ENCODE data around the gene ETS2.

Gene ETS2

DNA sequence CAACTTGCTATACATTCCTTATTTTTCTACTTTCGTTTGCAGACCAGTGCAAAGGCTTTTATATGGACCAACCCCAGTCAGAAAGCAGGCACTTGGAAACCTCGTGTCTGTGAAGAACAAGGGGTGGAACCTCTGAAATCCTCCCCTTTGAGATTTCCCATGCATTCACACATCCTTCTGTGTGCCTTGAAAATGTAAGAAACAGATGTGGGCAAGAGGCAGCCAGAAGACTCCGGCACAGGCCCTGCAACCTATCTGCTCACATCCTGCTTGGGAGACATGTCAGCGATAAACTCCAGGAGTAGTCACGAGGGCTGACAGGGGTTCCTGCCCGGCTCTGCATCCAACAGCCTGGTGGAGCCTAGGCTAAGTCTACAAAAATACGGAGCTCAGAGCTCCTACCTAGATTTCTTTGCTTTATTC lies 42.5 kb downstream of the ETS2 start:
- Histone ChIP-seq H3K36me3 (ENCODE audit: control insufficient read depth, insufficient read depth, low read length) (no peaks in the 10 kb centered on the region), H3K9ac (ENCODE audit: low read depth, low read length) (no peak overlapping the region), H3K4me3 (ENCODE audit: low read depth, low read length) (no peak overlapping the region), H3K27me3 (ENCODE audit: control insufficient read depth, insufficient read depth, low read length) (no peaks in the 10 kb centered on the region), H3K4me1 (ENCODE audit: control insufficient read depth, insufficient read depth, low read length) (no peaks in the 10 kb centered on the region), H3K9me3 (ENCODE audit: control insufficient read depth, insufficient read depth, low read length) (no peaks in the 10 kb centered on the region)

DNA sequence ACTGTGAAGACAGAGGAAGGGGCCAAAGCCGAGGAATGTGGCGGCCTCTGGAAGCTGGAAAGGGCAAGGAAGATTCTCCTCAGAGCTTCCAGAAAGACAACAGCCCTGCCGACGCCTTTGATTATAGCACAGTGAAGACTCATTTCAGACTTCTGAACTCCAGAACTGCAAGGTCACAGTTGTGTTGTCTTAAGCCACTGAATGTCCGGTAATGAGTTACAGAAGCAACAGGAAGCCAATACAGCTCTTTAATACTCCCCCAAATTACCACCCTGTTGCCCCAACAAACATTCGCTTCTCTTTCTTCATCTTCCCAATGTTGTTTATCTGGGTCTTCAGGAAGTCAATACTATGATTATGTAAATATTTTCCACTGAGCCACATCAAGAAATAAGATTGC lies 44.0 kb downstream of the ETS2 start:
- Histone ChIP-seq H3K4me1 (ENCODE audit: control insufficient read depth, insufficient read depth, low read length) (no peaks in the 10 kb centered on the region), H3K9ac (ENCODE audit: low read depth, low read length) (no peak overlapping the region), H3K4me3 (ENCODE audit: low read depth, low read length) (no peak overlapping the region), H3K9me3 (ENCODE audit: control insufficient read depth, insufficient read depth, low read length) (no peaks in the 10 kb centered on the region), H3K36me3 (ENCODE audit: control insufficient read depth, insufficient read depth, low read length) (no peaks in the 10 kb centered on the region), H3K27me3 (ENCODE audit: control insufficient read depth, insufficient read depth, low read length) (no peaks in the 10 kb centered on the region)

DNA sequence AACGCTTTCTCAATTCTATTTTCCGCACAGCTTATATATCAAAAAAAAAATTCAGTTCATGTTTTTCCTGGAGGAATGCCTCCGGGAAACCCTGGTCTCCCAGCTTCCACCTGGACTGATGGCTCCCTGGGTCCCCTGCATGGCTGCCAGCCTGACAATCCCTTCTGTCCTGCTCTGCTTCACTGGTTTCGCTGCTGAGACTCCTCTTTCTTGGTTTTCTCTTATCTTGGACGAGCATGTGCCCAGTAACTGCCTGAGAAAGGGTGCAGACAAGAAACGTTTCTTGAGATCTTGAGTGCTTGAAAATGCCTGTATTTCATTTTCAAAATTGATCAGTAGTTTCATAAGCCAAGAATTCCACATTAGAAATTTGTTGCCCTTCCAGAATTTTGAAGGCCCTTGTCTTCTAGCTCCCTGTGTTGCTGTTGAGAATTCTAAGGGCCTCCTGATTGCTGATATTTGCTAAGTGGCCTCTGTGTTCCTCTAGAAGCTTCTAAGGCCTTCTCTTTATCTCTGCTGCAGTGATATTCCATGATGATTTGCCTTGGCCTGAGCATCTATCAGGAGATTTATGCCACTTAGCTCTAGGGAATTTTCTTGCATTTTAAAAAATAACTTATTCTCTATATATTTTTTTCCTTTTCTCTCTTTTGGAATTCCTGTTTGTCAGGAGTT lies 44.7 kb downstream of the ETS2 start:
- no peak overlapping the region for H3K4me3 ChIP-seq (ENCODE audit: low read depth, low read length)
- H3K36me3 ChIP-seq (ENCODE audit: control insufficient read depth, insufficient read depth, low read length) = no peaks in the 10 kb centered on the region
- no peaks in the 10 kb centered on the region for H3K4me1 ChIP-seq (ENCODE audit: control insufficient read depth, insufficient read depth, low read length)
- no peaks in the 10 kb centered on the region for H3K9me3 ChIP-seq (ENCODE audit: control insufficient read depth, insufficient read depth, low read length)
- no peak overlapping the region for H3K9ac ChIP-seq (ENCODE audit: low read depth, low read length)
- no peaks in the 10 kb centered on the region for H3K27me3 ChIP-seq (ENCODE audit: control insufficient read depth, insufficient read depth, low read length)

DNA sequence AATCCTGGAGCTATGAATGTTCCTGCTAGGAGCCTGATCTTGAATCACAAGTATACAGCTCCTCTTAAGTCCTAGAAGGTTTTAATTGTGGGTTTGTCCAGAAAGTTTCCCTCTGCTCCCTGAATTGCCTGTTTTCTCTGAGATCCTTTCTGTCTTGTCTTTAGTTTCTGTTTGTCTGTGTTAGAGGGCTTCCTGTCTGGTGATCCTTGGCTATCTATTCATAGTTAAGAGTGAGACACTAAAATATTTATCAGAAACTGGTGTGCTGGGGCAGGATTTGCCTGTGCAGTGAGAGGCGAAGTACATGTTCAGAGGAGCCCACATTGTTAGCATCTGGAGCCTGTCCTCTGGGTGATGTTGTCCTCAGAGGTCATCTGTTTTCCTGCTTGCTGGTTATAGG lies 45.4 kb downstream of the ETS2 start:
- no peaks in the 10 kb centered on the region for H3K4me1 ChIP-seq (ENCODE audit: control insufficient read depth, insufficient read depth, low read length)
- no peak overlapping the region for H3K9ac ChIP-seq (ENCODE audit: low read depth, low read length)
- no peaks in the 10 kb centered on the region for H3K9me3 ChIP-seq (ENCODE audit: control insufficient read depth, insufficient read depth, low read length)
- no peak overlapping the region for H3K4me3 ChIP-seq (ENCODE audit: low read depth, low read length)
- H3K36me3 ChIP-seq (ENCODE audit: control insufficient read depth, insufficient read depth, low read length) = no peaks in the 10 kb centered on the region
- no peaks in the 10 kb centered on the region for H3K27me3 ChIP-seq (ENCODE audit: control insufficient read depth, insufficient read depth, low read length)

DNA sequence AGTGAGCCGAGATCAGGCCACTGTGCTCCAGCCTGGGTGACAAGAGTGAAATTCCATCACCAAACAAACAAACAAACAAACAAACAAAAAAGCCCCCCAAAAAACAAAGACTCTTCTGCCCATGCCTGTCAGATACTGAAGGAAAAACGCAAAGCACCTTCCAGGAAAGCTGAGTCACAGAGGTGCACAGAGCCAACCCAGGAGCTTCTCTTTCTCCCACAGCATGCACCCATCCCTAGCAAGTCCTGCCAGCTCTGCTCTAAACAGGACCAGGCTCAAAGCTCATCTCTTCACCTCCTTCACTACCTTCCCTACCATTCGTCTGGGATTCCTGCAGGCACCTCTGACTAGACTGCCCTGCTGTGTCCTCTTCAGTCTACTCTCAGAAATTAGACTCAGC lies 46.5 kb downstream of the ETS2 start:
- Histone ChIP-seq H3K4me1 (ENCODE audit: control insufficient read depth, insufficient read depth, low read length) (no peaks in the 10 kb centered on the region), H3K9ac (ENCODE audit: low read depth, low read length) (no peak overlapping the region), H3K36me3 (ENCODE audit: control insufficient read depth, insufficient read depth, low read length) (no peaks in the 10 kb centered on the region), H3K27me3 (ENCODE audit: control insufficient read depth, insufficient read depth, low read length) (no peaks in the 10 kb centered on the region), H3K4me3 (ENCODE audit: low read depth, low read length) (no peak overlapping the region), H3K9me3 (ENCODE audit: control insufficient read depth, insufficient read depth, low read length) (no peaks in the 10 kb centered on the region)

DNA sequence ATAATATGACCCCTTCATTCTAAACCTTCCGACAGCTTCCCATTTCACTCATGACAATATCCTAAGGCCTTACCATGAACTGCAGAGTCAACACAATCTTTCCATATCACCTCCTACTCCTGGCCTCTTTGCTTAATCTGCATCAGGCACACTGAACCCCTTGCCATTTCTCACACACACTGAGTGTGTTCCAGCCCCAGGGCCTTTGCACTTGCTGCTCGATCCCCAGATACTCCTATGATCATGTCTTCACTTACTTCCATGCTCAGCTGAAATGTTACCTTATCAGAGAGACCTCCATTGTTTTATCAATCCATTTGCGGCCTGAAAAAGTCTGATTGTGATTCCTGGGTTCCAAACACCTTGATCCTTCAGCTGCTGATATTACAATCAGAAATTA lies 47.0 kb downstream of the ETS2 start:
- H3K4me1 ChIP-seq (ENCODE audit: control insufficient read depth, insufficient read depth, low read length) = no peaks in the 10 kb centered on the region
- H3K4me3 ChIP-seq (ENCODE audit: low read depth, low read length) = no peak overlapping the region
- H3K27me3 ChIP-seq (ENCODE audit: control insufficient read depth, insufficient read depth, low read length) = no peaks in the 10 kb centered on the region
- H3K36me3 ChIP-seq (ENCODE audit: control insufficient read depth, insufficient read depth, low read length) = no peaks in the 10 kb centered on the region
- H3K9ac ChIP-seq (ENCODE audit: low read depth, low read length) = no peak overlapping the region
- no peaks in the 10 kb centered on the region for H3K9me3 ChIP-seq (ENCODE audit: control insufficient read depth, insufficient read depth, low read length)

DNA sequence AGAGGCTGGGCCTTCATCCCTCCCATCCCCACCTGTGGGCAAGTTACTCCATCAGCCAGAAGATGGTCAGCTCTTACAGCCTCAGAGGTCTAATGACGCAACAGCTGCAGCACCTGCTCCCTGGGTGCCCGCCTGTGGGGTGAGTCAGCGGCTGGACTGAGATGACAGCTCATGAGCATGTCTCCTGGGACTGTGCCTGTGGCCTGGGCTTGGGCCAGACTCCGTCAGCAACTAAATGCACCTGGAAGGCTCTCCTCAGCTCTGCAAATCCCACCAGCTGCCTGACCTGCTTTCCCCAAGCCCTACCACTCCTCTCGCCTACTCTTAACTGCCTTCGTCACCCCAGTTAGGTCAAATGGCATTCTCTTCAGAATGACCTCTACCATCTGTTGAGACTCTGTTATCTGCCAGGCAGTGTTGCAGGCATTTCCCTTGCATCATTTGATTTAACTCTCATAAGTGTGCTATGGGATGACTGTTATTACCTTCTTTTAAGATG lies 47.7 kb downstream of the ETS2 start:
- Histone ChIP-seq H3K4me3 (ENCODE audit: low read depth, low read length) (no peak overlapping the region), H3K36me3 (ENCODE audit: control insufficient read depth, insufficient read depth, low read length) (no peaks in the 10 kb centered on the region), H3K9ac (ENCODE audit: low read depth, low read length) (no peak overlapping the region), H3K27me3 (ENCODE audit: control insufficient read depth, insufficient read depth, low read length) (no peaks in the 10 kb centered on the region), H3K9me3 (ENCODE audit: control insufficient read depth, insufficient read depth, low read length) (no peaks in the 10 kb centered on the region), H3K4me1 (ENCODE audit: control insufficient read depth, insufficient read depth, low read length) (no peaks in the 10 kb centered on the region)

DNA sequence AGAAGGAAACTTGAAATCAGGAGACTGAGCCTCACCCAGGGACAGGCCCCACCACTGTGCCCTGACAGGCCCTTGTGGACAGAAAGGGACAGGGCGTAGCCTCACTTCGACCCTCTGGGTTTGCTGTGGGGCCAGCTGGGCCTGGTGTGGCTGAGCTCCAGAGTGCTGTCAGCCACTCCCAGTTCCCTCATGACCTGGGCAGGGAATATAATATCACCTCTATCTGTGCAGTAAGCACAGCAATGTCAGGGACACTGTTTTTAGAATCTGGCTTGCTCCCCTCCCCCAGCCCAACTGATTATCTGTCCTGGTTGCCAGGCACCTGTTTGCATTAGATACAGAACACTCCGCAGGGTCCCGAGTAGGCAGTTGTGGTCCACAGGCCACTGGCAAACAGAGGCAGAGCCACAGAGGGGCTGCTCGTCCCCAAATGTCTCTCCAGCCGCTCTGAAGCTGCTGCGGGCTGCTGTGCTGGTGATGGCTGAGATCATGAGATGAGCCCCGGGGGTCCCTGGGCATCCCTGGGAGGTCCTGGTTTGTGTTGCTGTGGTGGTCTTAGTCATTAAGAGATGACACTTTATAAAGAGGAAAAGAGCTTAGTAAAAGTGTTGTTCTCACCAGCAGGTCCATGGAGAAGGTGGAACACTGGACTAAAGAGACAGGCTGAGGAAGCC lies 51.6 kb downstream of the ETS2 start:
- H3K4me1 ChIP-seq (ENCODE audit: control insufficient read depth, insufficient read depth, low read length) = no peaks in the 10 kb centered on the region
- no peaks in the 10 kb centered on the region for H3K36me3 ChIP-seq (ENCODE audit: control insufficient read depth, insufficient read depth, low read length)
- no peaks in the 10 kb centered on the region for H3K27me3 ChIP-seq (ENCODE audit: control insufficient read depth, insufficient read depth, low read length)
- no peak overlapping the region for H3K9ac ChIP-seq (ENCODE audit: low read depth, low read length)
- H3K9me3 ChIP-seq (ENCODE audit: control insufficient read depth, insufficient read depth, low read length) = no peaks in the 10 kb centered on the region
- no peak overlapping the region for H3K4me3 ChIP-seq (ENCODE audit: low read depth, low read length)

DNA sequence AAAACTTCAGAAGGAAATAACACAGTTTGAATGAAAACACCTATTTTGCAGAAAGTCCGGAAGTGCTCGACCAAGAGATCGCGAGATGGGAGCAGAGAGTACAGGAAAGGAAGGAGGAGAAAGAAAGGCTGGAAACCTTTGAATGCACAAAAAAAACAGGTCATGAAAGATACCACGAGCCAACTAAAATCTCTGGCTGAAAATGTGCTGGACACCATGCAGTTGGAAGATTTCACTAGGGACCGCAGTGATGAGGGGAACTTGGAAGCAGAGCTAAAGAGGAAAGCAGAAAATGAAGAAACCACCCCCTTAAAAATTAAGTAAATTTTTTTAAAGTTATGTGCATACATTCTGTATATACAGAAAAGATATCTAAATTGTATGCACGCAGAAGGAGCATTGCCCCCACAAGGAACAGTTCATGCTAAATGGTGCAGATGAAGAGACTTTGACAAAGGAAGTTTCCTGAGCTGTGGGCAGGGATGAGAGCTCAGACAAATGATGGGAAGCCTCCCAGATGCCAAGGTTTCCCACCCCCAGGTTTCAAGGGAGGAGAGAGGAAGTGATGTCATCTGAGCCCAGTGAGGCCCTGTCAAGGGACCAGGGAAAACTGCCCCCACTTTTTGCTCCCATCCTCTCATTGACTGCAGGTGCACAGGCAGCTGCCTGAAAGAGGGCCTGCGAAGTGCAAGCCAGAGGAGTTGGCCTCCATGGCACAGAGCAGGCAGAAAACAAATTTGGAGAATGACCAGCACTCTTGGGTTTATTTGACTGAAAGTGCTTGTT lies 52.5 kb downstream of the ETS2 start:
- Histone ChIP-seq H3K27me3 (ENCODE audit: control insufficient read depth, insufficient read depth, low read length) (no peaks in the 10 kb centered on the region), H3K4me1 (ENCODE audit: control insufficient read depth, insufficient read depth, low read length) (no peaks in the 10 kb centered on the region), H3K36me3 (ENCODE audit: control insufficient read depth, insufficient read depth, low read length) (no peaks in the 10 kb centered on the region), H3K9me3 (ENCODE audit: control insufficient read depth, insufficient read depth, low read length) (no peaks in the 10 kb centered on the region), H3K4me3 (ENCODE audit: low read depth, low read length) (no peak overlapping the region), H3K9ac (ENCODE audit: low read depth, low read length) (no peak overlapping the region)

DNA sequence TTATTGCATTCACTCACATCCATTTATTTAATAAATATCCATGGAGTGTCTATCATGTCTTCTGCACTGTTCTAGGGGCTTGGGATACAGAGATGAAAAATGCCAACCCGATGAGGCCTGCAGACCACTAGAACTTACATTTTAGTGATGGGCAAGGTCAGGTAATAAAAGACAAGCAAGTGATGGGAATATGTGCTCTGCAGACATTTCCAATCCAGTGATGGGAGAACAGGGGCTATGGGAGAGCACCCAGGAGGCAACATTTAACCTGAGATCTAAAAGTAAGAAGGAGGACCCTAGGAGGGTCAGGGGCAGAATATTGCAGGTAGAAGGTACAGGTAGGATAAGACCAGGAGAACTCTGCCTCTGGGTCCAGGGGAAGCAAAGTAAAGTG lies 53.1 kb downstream of the ETS2 start:
- no peaks in the 10 kb centered on the region for H3K27me3 ChIP-seq (ENCODE audit: control insufficient read depth, insufficient read depth, low read length)
- H3K4me3 ChIP-seq (ENCODE audit: low read depth, low read length) = no peak overlapping the region
- no peak overlapping the region for H3K9ac ChIP-seq (ENCODE audit: low read depth, low read length)
- no peaks in the 10 kb centered on the region for H3K36me3 ChIP-seq (ENCODE audit: control insufficient read depth, insufficient read depth, low read length)
- no peaks in the 10 kb centered on the region for H3K9me3 ChIP-seq (ENCODE audit: control insufficient read depth, insufficient read depth, low read length)
- no peaks in the 10 kb centered on the region for H3K4me1 ChIP-seq (ENCODE audit: control insufficient read depth, insufficient read depth, low read length)

DNA sequence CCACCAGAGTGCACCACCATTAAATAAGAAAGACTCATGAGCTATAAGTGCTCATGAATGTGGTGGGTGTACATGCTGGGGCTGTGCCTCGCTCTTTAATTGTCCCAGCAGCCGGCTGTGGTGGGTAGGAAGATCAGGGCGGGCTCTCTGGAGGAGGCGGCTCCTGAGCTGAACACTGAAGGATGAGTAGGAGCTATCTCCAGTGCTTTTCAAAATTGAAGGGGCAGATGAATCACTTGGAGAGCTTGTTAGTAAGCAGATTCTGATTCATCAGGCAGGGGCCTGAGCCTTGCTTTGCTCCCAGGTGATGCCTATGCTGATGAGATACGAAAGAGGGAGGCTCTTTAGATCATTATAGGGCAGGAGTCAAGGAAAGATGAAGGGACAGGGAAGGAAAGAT lies 54.1 kb downstream of the ETS2 start:
- no peak overlapping the region for H3K9ac ChIP-seq (ENCODE audit: low read depth, low read length)
- H3K27me3 ChIP-seq (ENCODE audit: control insufficient read depth, insufficient read depth, low read length) = no peaks in the 10 kb centered on the region
- H3K4me1 ChIP-seq (ENCODE audit: control insufficient read depth, insufficient read depth, low read length) = no peaks in the 10 kb centered on the region
- H3K4me3 ChIP-seq (ENCODE audit: low read depth, low read length) = no peak overlapping the region
- H3K36me3 ChIP-seq (ENCODE audit: control insufficient read depth, insufficient read depth, low read length) = no peaks in the 10 kb centered on the region
- no peaks in the 10 kb centered on the region for H3K9me3 ChIP-seq (ENCODE audit: control insufficient read depth, insufficient read depth, low read length)

DNA sequence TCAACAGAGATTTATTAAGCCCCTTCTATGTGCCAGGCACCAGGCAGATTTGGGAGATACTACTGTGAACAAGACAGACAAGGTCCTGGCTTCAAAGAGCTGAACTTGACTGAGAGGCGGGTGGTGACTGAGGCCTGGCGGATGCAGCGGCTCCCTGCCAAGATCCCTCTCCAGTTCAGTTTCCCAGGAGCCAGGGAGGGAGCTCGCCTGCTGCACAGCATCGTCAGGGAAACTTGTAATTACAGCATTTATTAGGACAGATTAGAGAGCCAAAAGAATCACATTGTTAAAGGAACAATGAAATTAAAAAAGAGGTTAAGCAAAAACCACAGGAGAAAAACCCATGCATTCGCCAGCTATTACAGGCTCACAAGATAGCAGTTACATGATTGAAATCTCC lies 55.3 kb downstream of the ETS2 start:
- no peak overlapping the region for H3K9ac ChIP-seq (ENCODE audit: low read depth, low read length)
- no peaks in the 10 kb centered on the region for H3K9me3 ChIP-seq (ENCODE audit: control insufficient read depth, insufficient read depth, low read length)
- H3K4me1 ChIP-seq (ENCODE audit: control insufficient read depth, insufficient read depth, low read length) = peaks cover 3% of the 10 kb centered on the region
- no peaks in the 10 kb centered on the region for H3K36me3 ChIP-seq (ENCODE audit: control insufficient read depth, insufficient read depth, low read length)
- H3K4me3 ChIP-seq (ENCODE audit: low read depth, low read length) = no peak overlapping the region
- no peaks in the 10 kb centered on the region for H3K27me3 ChIP-seq (ENCODE audit: control insufficient read depth, insufficient read depth, low read length)
